Measurements from ENCODE around the gene LPCAT2.

The LPCAT2 gene

DNA sequence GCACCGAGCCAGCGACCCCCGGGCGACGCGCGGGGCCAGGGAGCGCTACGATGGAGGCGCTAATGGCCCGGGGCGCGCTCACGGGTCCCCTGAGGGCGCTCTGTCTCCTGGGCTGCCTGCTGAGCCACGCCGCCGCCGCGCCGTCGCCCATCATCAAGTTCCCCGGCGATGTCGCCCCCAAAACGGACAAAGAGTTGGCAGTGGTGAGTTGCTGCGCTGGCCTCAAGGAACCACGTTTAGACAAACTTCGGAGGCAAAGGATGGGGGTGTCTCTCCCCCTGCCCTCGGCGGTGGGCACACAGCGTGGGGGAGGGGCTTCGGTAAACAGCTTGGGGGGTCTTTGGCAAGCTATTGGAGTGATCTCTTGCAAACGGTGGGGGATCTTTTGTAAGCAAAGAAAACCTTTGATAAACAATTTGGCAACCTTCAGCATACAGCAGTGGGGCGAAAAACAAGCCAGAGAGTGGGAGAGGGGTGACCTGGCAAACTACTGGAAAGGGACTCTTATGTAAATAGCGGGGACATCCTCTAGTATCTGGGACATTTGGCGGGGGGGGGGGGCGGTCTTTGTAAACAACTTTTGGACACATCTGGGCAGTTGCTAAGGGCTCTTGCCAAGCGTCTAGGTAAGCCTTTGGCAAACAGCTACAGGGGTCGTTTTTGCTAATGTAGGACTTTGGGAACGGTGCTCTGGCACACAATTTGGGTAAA lies 29.3 kb upstream of the LPCAT2 start:
- FAIRE-seq (no peak), DNase-seq (ENCODE audit: low spot score) (no peak)

DNA sequence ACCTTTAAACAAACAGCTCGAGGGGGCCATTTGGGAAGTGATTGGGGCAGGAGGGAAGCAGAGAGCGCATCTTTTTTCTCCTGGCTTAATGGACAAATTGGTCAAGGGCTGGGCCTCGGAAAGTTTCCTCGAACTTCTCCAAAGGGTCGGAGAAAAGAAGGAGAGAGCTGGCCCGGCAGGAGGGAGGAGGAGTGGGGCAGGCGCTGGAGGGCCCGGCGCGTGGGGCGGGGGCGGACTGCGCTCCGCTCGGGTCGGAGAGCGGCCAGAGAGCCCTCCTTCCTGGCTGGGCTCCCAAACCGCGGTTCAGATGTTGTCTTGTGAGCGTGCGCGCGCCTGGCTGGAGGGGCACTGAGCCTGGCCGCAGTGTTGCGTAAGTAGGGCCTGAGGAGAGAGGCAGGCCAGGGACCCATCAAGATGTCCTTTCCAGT lies 28.6 kb upstream of the LPCAT2 start:
- DNase-seq (ENCODE audit: low spot score) (peak; percentile 83), FAIRE-seq (peak; percentile 44)

DNA sequence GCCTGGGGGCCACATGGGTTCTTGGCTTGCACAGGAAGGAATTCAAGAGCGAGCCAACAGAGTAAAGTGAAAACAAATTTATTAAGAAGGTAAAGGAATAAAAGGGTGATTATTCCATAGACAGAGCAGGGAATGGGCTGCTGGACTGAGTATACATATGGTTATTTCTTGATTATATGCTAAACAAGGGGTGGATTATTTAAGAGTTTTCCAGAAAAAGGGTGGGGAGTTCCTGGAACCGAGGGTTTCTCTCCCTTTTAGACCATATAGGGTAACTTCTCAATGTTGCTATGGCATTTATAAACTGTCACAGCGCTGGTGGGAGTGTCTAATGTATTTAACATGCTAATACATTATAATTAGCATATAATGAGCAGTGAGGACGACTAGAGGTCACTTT lies 27.8 kb upstream of the LPCAT2 start:
- DNase-seq (ENCODE audit: low spot score) (no peak), FAIRE-seq (no peak)

GRCh38 chr16:55482056-55482455 lies 26.8 kb upstream of the LPCAT2 start:
- DNase-seq (ENCODE audit: low spot score) (no peak), FAIRE-seq (no peak)

DNA sequence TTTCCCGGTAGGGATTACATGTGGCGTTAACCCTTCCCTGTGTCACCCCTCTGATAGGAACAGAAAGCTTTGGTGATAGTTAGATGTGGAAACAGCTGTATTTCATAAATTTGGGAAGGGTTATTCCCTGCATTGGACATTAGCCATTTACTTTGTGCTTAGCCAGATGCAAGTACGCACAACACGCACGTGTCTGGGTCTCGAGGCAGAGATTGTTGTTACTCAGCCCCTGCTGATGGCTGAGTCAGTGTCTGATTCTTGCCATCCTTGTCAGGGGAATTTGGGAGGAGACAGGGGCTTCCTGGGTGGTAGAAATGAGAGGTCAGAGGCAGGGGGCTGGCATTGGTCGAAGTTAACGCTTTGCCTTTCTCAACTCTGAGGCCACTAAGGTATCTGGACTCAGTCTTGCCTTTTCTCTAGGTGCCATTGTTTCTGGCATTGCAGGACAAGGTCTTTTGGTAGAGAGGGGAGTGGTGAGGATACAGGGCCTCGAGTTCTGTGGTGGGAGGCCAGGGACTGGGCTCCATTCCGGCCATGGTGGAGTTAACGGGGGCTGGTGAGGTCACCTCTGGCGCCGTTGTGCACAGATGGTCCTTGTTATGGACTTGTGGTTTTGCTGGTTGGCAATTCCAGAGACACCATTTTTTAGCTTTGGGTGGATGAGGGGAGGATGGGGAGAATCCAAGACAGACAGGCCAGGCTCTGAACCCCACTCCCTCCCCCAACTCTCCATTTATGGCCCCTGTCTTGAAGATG lies 21.6 kb upstream of the LPCAT2 start:
- DNase-seq (ENCODE audit: low spot score) = no peak
- FAIRE-seq = peak; percentile 5

DNA sequence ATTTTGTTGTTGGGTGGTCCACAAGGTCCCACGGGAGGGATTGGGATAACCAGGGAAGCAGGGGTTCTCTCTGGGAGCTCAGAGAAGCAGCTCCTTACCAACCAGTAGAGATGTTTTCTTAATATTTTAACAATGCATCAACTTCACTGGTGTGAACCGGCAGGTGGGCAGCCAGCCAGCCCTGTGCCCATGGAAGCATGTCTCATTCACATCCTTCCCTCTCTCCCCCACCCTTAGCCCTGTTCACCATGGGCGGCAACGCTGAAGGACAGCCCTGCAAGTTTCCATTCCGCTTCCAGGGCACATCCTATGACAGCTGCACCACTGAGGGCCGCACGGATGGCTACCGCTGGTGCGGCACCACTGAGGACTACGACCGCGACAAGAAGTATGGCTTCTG lies 20.6 kb upstream of the LPCAT2 start:
- DNase-seq (ENCODE audit: low spot score) (no peak), FAIRE-seq (no peak)

DNA sequence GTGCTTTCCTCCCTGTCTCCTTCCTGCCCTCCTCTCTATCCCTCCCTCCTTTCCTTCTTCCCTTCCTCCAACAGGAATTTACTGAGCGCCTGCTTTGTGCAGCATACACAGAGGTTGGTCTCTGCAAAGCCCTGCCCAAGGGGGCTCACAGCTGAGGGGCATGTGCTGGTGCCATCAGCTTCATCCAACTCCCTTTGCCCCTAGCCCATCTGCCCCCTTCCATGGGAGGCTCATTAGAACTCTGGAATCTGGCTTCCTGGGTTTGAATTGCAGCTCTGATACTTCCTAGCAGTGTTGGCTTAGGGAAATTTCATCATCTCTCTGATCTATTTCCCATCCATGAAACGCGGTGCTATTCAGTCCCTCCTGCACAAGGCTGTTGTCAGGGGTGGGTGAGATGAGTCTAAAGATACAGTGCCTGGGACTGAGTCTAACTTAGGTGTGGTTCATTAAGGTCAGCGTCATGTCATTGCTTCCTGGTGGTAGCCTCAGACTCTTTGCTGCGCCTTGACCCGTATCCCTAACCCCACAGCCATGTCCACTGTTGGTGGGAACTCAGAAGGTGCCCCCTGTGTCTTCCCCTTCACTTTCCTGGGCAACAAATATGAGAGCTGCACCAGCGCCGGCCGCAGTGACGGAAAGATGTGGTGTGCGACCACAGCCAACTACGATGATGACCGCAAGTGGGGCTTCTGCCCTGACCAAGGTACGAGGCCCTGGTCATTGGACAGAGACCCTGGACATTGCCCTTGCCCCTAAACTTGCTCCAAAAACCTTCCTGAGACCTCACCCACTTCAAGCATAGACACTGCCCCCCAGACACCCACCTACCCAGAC lies 19.5 kb upstream of the LPCAT2 start:
- FAIRE-seq (peak; percentile 40), DNase-seq (ENCODE audit: low spot score) (no peak)

DNA sequence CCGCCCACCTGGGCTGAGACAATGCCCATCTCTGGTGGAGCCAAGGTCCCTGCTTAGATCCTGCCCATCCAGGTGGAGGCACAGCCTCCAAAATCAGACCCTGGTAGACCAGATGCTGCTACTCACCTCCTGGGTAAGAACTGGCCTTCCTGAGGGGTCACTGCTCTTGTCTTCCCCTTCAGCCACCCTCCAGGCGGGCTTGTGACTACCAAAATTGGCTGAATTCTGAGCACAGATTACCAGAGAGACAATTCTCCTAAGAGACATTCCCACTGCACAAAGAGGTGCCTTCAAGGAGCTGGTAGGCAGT lies 19.0 kb upstream of the LPCAT2 start:
- FAIRE-seq (no peak), DNase-seq (ENCODE audit: low spot score) (no peak)

- FAIRE-seq = no peak
Measured at GRCh38 chr16:55490301-55490700, 18.6 kb upstream of the LPCAT2 start.

DNA sequence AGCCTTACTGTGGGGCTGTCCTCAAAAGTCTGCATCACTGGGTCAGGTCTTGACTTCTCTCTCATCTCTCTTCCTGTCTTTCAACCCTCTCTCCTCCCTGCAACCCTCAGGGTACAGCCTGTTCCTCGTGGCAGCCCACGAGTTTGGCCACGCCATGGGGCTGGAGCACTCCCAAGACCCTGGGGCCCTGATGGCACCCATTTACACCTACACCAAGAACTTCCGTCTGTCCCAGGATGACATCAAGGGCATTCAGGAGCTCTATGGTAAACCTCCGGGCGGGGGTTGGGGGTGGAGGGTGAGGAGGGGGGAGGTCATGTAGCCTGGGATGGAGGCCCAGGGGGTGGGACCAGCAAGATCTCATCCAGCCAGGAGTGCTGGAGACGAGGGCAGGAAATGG lies 17.2 kb upstream of the LPCAT2 start:
- FAIRE-seq = no peak

More at GRCh38 chr16:55490301-55490700, 18.6 kb upstream of the LPCAT2 start:
- no peak for DNase-seq (ENCODE audit: low spot score)

GRCh38 chr16:55492756-55493380 lies 16.0 kb upstream of the LPCAT2 start:
- no peak for DNase-seq (ENCODE audit: low spot score)
- FAIRE-seq = no peak

More for the DNA sequence above, 17.2 kb upstream of the LPCAT2 start:
- no peak for DNase-seq (ENCODE audit: low spot score)

DNA sequence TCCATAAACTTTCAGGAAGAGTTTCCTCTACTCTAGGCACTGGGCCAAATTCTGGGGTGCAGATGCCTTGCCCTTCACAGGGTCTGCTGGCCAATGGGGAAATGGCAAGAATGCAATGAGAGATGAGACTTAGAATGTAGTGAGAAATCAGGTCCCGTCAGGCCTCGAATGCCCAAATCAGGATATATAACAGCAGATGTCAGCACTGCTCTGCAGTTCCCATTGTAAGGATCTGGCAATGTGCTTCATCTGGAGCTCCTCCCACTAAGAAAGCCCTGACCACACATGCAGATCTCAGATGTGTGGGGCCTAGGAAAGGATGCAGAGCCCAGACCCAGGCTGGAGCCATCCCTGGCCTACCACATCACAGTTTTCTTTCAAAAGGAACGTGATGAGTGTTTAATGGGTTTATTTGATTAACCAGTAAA lies 13.9 kb upstream of the LPCAT2 start:
- FAIRE-seq = peak; percentile 46
- DNase-seq (ENCODE audit: low spot score) = peak; percentile 34

DNA sequence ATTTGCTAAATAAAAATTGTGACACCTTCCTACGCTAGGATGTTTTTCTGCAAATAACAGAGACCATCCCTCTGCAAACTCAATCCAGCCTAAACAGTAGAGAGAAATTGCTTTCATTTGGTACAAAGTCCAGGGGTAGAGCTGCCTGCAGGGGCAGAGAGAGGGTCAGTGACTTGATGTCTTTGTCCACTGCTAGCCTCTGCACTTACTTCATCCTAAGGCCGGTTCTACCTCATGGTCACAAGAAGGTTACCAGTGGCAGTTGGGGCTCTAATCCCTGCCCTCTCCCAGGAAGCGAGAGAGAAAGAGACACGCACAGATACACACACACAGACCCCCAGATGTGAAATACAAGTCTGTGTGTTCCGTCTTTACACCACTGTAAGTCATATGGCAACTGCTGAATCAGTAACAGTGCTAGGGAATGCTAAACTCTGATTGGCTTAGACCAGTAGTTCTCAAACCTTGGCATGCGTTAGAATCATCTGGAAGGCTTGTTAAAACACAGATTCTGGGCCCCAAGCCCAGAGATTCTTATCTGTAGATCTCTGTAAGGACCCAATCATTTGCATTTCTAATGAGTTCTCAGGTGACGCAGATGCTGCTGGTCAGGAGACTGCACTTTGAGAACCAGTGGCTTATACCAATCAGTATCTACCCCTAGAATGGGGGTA lies 13.1 kb upstream of the LPCAT2 start:
- no peak for DNase-seq (ENCODE audit: low spot score)
- FAIRE-seq = no peak

DNA sequence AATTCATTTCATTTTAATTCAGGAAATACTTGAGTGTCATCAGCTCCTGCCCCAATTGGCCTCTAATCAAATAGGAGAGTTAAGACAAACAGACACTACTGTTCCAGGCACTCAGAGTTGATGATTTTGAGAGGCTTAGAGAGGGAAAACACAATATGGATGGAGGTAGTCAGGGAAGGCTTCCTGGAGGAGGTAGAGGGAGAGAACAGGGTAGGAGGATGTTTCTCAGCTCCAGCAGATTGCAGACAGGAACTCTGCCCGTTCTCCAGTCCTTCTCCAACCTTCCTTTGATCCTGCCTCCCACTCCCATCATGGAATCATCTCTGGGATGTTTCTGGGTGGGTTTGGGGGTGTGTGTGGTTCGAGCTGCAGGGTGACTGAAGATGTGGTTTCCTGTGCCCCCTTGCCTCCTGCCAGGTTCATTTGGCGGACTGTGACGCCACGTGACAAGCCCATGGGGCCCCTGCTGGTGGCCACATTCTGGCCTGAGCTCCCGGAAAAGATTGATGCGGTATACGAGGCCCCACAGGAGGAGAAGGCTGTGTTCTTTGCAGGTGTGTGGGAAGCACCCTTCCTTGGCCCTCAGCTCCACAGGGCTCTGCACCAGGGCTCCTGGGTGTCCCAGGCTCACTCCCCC lies 12.2 kb upstream of the LPCAT2 start:
- DNase-seq (ENCODE audit: low spot score) = no peak
- no peak for FAIRE-seq

DNA sequence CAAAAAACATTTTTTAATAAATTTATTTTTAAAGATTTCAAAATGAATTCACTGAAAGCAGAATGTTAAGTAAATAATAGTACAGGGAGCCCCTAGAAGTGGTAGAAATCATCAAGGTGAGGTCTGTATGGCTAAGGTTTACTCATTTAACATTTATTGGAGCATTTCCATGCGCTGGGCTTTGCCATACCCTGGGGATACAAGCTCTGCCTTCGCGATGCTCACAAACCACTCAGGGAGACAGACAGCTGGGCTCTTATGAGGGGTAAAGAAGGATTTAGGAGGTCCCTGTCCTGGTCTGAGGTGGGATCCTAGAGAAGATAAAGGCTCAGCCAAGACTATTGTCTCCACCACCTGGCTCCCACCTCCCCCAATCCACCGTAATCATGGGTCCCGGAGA lies 11.3 kb upstream of the LPCAT2 start:
- no peak for DNase-seq (ENCODE audit: low spot score)
- no peak for FAIRE-seq

GRCh38 chr16:55498101-55498500 lies 10.8 kb upstream of the LPCAT2 start:
- DNase-seq (ENCODE audit: low spot score) (no peak), FAIRE-seq (no peak)

DNA sequence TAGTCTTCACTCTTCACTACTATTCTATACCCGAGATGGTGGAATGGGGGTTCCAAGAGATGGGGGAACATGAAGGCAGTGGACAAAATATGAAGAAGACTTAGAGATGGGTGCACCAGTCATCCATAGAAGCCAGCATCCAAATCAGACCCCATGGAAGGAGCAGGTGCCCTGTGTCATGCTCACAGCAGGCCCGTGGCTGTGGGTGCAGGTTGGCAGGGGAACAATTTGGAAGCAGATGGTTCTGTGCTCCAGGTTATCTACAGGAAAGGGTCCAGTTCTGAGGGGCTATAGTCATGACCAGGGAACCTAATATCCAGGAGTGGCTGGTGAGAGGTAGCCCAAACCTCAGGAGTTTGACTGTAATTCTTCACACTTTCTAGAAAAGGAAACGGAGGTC lies 9.6 kb upstream of the LPCAT2 start:
- peak; percentile 46 for FAIRE-seq

GRCh38 chr16:55499951-55500529 lies 8.8 kb upstream of the LPCAT2 start:
- DNase-seq (ENCODE audit: low spot score) = peak; percentile 86
- peak; percentile 88 for FAIRE-seq

More for the DNA sequence above, 9.6 kb upstream of the LPCAT2 start:
- DNase-seq (ENCODE audit: low spot score) = no peak

- no peak for DNase-seq (ENCODE audit: low spot score)
- no peak for FAIRE-seq
Measured at GRCh38 chr16:55500530-55501011, 8.3 kb upstream of the LPCAT2 start.

All from urothelium cell line (cell line).